NCI-H524 treated with DMSO at 0.1 percent for 48 hours (cell line): ENCODE measurements around the gene GDA.
"Not testable (repeated sequence)": the region's sequence is repeated elsewhere in the genome, so short reads cannot be mapped to it uniquely, and the experiment has no call there.

Source experiments
- DNase-seq: peaks from one replicate; lab custom pipeline; 2025; lab: John Stamatoyannopoulos, UW

The GDA gene

DNA sequence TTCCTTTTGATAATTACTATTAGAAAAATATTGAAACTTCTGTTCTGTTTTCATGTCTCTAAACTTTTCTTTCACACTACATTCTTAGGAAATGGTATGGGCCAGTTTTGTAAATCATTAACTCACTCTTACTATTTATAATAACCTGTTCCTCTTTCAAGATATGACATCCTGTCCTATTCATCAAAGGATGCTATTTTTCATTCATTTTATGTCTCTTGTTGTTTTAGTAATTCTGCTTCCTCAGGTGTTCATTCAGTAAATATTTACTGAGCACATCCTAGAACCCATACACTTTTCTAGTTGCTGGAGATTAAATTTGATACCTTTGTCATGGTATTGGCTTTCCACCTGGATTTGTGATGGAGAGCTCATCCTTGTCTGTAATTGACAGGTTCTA lies 58.0 kb downstream of the GDA start:
- no peak for DNase-seq

DNA sequence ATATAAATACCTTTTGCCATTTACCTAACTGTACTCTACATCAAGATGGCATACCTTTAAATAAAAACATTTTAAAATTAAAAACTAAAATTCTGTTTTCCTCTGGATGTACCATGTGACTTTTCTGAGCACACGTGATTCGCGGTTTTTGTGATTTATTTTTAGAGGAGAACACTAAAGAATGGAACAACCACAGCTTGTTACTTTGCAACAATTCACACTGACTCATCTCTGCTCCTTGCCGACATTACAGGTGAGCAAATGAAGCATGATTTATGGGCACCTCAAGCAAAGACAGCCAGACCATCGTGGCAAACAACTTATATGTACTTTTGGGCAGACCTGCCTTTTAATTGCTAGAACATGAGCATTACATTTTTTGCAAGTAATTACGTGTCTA lies 61.3 kb downstream of the GDA start:
- DNase-seq: no peak

DNA sequence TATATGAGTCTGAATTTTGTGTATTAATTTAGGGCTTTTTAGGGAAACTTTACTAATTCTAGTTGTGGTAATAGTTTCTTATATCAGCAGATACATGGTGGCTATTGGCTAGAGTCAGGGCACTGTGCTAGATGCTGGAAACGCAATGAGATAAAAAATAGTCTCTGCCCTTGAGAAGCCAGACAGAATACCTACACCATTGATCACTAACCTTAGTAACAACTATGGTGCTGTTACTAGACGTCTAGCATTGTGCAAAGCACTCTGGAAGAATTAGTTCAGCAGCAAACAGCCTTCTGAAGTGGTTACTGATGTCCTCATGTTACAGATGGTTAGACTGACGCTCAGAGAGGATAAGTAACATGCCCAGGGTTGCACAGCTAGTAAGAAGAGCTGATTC lies 61.8 kb downstream of the GDA start:
- DNase-seq: no peak

DNA sequence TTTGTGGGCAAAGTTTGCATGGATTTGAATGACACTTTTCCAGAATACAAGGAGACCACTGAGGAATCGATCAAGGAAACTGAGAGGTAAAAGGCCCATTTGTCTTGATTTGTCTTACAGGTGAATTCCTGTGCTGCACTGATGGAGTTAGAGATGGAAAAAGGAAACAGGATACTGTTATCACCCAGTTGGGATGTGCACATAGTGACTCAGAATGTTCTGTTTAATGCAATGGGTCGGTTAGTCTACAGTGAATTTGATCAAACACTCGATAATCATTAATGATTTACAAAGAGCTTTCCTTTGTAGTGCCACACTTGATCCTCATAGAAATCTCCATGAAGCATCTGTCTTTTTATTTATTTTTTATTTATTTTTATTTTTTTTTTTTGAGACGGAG lies 64.7 kb downstream of the GDA start:
- DNase-seq: no peak

DNA sequence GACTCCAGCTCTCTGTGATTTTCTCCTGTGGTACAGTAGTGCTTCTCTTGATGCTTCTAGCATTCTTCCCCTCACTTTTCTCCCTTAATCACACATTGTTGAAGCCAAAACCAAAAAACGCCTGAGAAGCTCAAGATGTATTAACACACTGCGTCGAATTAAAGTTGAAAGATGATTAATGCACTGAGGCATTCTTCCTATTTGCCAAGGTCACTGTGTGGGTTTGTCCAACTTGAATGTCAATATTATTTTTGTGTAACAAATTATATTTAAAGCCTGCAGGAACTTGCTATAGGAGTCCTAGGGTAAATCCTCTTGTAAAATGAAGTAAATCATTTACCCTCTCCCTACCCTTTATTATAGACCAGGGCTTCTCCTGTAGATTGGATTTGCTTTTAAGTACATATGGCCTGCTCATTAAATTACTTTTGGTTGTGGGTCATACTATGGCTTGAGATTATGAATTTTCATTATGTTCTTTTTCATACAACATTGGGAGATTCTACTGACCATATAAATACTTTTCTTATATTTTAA lies 68.1 kb downstream of the GDA start:
- no peak for DNase-seq

DNA sequence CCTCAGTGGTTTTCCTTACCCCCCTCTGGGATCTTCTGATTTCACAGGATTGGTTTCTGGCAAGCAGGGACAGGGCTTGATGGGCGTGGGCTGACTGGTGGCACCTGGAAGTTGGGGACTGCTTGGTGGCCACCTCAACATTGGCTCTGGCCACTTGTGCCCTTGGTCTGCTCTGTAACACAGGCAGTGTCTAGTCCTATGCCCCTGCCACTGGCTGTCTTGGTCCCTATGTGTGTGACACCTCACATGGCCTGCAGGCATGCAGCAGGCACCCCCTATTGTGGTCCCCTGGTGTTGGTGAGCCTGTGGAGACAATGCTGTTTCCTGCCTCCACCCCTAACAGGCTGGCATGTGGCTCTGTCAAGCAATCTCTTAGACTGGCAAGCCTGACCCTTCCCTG lies 71.3 kb downstream of the GDA start:
- no peak for DNase-seq

DNA sequence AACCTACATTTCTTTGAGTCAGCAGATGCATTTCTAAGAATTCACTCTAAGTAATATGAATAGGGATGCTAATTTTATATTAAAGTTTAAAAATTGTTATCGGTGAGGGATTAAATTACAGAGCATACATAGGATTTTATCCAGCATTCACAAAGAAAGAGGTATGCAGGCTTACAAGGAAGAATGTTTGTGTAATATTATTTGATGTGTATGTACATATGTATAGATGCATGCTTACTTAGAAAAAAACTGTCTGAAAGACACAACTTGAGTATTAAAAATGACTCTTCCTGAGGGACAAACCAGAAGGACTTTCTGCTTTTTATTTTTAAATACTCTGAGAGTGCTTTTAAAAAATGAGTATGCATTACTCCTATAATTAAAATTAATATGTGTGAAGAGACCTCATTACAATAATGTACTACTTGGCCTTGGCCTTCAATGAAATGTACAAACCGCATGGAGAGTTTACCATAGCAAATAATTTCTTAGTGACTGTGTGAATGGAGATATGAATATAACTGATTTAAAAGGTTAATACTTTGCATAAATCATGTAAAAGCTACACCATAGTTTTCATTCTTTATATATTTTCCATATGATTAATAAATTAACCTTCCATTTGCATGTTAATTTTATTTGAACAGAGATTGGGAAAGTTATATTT lies 77.0 kb downstream of the GDA start:
- DNase-seq: no peak

DNA sequence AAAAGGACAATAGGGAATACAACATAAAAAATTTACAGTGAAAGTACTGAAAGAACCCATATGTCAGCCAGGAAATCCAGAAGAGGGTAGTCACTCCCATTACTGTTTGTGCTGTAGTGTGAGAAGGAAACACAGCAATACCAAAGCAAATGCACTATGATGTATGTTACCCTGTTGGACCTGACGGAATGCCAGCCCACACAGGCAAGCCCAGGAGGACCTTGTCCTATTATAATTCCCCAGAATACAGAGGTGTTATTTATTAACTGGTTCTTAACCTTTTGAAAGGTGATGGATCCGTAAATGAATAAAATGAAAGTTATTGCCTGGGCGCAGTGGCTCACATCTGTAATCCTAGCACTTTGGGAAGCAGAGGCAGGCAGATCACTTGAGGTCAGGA lies 79.0 kb downstream of the GDA start:
- no peak for DNase-seq

DNA sequence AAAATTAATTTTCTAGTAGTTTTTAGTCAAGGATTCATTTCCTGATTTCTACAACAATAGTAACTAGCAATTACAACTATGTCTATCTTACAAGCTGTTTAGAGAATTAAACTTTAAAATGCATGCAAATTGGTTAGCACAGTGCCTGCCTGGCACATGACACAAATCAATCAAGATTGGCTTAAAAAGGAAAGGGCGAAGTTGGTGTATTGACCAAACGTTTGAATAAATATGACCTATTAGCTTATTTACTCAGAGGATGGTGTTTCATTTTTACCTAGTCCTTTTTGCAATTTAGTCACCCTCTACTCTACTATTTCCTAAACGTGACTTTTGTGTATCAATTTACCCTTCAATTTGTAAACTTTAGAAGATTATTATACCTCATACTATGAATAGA lies 83.5 kb downstream of the GDA start:
- no peak for DNase-seq

DNA sequence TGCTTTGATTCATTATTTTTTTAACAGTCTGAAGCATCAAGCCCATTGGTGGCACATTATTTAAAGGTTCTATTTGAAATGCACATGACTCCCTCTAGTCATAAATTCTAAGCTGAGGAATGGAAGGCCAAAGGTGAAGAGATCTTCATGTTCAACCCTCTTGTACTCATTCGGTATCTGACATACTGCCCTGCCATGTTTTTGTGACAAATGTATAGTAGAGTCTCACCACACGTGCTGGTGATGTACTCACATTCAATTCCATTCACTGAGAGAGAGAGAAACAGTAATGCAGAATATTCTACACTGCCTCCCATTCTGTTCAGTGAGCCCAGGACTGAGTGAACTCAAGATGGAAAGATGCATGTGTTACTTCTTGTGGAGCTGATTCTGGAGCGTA lies 98.3 kb downstream of the GDA start:
- DNase-seq: no peak

DNA sequence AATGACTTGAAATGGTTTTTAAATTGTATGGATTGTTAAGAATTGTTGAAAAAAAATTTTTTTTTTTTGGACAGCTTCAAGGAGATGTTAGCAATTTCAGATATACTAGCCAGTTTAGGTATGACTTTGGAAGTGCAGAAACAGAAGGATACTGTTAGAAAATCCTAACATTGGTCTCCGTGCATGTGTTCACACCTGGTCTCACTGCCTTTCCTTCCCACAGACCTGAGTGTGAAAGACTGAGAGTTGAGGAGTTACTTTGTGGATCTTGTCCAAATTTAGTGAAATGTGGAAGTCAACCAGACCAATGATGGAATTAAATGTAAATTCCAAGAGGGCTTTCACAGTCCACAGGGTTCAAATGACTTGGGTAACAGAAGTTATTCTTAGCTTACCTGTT lies 102.3 kb downstream of the GDA start:
- DNase-seq: no peak

DNA sequence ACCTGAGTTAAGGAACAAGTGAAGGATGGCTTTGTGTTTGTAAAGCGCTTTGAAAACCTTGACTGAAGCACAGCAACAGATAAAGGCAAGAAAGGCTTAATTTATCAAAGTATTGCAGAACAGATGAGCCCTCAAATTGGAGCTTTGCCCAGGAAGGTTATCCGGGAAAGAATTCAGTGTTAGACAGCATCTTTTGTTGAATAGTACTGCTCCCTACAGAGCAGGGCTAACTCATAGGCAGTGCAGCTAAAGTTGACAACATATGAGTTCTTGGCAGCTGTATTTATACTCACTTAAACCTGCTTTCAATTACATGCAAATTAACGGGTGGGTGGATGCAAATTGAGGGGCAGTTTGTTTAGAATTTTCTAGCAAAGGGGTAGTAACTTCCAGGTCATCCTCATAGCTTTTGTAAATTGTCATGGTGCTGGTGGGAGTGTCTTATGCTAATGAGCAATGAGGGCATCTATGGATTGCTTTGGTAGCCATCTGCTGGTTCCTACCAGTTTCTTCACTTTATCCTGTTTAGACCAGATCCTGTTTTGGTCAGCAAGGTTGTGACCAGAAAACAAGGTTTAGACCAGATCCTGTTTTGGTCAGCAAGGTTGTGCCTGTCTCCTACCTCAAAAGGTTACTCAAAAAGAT lies 105.8 kb downstream of the GDA start:
- no peak for DNase-seq

DNA sequence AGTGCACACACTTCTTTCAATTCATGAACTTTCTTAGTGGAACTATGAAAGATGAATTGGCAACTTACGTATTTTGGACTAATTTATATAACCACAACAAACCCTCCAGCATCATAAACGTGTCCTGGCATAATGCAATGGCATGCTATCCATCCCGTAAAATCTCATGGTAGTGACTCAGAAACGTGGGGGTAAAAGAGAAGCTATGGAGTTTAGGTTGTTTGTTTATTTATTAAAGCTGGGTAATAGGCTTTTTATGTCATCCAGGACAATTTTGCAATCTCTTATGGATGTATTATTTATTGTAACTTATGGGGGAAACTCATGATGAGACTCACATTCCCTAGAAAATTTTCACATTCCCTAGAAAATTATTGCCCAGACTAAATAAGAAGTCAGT lies 106.3 kb downstream of the GDA start:
- DNase-seq: no peak

DNA sequence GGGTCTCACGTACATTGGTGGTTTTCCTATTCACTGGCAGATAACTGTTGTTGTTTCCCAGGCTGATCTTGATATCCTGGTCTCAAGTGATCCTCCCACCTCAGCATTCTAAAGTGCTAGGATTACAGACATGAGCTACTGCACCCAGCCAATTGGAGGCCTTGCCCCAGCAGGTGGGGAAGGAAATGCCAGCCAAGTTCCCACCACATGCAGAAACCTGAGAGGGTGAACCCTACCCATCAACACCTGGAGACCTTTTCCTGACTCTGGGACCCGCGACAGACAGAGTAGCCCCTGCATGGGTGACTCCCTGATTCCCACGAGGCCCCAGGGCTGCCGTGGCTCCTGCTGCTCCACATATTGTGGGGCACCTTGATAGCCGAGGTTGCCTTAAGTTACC lies 107.7 kb downstream of the GDA start:
- DNase-seq: no peak

DNA sequence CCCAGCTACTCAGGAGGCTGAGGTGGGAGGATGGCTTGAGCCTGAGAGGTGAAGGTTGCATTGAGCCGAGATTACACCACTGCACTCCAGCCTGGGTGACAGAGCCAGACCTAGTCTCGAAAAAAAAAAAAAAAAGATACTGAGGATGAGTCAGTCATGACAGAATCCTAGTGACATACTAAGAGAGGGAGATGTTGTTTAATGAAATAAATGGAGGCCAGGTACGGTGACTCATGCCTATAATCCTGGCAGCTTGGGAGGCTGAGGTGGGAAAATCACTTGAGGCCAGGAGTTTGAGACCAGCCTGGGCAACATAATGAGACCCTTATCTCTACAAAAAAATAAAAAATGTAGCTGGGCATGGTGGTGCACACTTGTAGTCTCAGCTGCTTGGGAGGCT lies 108.6 kb downstream of the GDA start:
- DNase-seq: no peak

DNA sequence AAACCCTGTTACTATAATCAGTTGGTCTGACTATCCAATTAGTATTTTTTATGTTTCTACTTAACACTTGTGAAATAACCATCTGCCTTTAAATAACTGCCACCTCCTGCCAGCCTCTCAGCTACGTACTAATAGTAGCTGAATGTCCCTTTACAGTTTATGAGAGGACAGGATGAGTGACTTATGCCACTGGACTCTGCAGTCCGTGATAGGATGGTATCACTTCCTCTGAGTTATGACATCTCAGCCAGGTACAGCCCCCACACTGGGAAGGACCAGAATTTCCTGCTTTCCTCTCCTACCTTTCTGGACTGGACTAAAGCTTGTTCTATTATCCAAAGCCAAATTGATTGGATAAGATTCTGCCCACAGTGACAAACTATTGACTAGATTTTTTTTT lies 112.8 kb downstream of the GDA start:
- no peak for DNase-seq

DNA sequence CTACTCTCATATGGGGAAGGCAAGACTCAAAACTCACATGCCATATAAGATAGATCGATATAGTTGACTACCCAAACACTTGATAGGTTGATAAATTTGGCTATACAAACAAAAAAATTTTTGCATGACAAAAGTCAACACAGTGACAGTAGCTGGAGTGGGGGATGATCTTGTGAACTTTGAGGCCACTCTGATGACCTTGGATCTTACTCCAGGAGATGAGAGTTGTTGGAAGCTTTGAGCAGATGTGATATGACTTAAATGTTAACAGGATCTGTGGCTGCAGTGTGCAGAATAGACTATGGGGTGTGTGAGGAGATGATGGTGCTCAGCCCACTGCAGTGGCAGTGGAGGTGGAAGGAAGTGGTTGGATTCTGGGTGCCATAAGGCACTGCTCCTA lies 114.3 kb downstream of the GDA start:
- DNase-seq: no peak

DNA sequence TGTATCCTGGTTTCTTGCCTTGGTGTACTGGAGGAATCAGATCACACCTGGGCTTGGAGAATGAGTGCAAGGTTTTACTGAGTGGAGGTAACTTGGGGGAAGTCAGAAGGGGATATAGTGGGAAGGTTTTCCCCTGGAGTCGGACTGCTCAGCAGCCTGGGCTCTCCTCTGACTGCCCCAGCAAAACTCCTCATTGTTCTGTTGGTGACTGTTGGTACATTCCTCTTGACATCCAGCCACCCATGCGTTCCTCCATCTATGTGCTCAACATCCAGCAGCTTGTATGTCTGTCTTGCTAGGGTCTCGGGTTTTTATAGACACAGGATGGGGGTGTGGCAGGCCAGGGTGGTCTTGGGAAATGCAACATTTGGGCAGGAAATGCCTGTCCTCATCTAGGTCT lies 119.7 kb downstream of the GDA start:
- no peak for DNase-seq

DNA sequence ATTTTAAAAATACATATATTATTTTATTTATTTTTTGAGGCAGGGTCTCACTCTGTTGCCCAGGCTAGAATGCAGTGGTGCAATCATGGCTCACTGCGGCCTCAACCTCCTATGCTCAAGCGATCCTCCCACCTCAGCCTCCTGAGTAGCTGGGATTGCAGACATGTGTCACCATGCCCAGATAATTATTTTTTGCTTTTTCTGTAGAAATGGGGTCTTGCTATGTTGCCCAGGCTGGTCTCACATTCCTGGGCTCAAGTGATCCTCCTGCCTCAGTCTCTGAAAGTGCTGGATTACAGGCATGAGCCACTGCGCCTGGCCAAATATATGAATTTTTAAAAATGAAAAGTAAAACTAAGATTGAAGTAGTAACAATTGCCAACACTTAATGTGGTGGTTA lies 121.1 kb downstream of the GDA start:
- DNase-seq: not testable (repeated sequence)

DNA sequence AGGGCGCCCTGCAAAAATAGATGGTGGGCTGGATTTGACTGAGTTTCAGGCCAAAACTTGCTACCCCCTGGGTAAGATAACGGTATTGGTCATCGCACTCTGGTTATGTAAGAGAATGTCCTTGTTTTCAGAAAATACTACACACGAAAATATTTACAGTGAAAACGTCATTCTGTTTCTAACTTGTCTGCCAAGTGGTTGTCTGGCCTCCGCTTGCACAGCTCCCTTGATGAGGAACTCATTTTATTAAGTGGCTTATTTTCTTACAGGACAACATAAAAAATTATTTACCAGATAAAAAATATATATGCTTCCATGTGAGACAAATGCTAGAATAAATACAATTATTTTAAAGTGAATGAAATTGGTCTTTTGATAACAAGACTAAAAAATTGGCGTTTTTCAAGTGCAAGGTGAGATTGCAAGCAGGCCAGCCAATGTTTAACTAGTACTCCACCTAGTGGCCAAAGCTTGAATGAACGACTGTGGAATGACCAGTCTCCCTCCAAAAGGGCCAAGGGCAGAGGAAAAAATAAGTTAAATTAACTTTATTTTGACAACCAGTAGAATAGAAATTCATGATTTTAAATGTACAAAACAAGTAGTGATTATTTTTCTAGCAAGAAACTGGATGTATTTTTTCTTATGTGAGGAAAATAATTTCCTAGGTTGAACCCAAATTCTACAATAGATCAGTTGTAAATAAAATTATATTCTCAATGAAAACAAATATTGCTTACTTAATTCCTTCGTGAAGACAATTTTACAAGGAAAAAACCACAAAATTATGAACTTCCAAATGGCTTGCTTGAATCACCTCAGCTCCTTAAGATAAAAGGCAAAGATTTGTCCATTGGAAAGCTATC lies 122.6 kb downstream of the GDA start:
- no peak for DNase-seq

DNA sequence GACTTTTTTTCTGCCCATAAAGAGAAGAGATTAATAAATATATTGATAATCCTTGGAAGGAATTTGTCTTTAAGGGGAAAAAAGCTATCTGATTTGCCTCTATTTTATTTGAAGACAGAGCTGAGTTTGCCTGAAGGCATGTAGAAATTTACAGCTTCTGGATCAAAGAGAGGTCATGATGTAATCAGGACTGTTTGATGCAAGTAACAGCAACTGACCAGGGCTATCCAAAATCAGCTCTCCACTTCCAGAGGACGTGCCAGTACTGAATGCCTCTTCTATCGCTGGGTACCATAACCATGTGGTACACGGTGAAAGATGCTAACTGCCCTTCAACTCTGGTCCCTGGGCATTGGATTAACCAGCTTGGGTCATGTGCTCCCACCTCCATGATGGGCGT lies 125.2 kb downstream of the GDA start:
- no peak for DNase-seq

DNA sequence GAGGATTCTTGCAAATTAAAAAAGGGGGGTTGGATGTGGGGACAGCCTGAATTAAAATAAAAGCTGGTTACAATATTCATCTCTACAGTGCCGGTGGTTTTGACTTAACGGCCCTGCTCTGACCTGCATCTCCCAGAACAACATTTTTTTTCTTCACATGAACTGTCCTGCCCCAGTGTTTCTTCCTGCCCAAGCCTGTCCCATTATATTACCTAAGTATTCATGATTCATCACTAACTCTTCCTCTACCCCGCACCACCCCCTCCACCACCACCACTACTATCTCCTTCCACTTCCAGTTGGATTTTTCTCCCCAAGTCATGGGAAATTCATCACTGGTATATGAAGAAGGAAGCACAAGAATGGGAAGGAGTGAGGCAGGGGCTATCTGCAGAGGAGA lies 125.7 kb downstream of the GDA start:
- no peak for DNase-seq

DNA sequence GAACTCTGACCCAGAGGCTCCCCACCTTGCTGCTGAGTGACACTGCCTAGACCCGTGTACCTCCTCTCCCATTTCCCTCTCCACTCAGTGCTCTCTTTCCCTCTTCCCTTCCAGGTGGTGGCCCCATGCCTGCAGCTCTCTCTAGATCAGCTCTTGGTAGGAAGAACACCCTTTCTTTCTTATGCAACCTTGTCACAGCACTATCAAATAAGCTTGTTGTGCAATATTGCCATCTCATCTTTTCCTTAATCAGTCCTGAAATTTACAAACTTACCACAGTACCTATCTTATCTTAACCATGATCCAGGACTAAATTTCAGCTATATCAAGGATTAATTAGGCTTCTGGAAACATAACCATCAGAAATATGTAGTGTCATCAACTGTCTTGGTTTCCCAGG lies 127.2 kb downstream of the GDA start:
- DNase-seq: no peak
